ENCODE measurements around the gene MRPL40. TPM values are rescaled to one million over a fixed set of nuclear protein-coding genes. Genes with fewer than 3 reads are reported as not detected.

The MRPL40 gene
- total and polyA plus RNA-seq, 10 of the 15 experiments (the other 5 are each of a cell fraction or from before 2014, with no cell fraction given) = 41.2 to 207 (median 69.1) TPM

DNA sequence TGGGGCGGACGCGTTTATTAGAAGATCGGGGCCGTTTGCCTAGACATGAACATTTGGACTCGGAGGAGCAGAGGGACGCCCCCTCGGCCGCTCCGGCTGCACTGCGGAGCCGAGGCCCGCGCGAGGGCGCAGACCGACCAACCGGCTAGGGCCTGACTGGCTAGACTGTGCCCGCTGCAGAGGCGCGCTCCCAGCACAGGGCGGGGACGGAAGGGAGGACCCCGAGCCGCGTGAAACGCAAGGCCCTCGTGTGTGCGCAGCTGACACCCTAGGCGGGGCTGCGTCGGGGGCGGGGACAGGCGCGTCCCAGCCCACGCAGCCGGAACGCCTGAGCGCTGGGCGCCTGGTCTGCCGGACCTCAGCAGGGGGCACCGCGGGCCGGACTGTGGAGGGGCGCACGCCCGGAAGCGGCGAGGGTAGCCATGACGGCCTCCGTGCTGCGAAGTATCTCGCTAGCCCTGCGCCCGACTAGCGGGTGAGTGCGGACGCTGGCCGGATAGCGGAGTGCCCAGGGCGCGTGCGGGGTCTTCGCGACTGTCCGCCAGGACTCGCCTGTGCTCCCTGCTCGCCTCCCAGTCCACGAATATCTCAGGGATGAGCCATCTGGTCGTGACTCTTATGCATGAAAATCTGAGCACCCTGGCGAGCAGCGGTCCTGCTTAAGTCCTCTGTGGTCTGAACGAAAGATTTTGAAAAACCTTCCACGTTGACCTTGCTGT, at the start of gene MRPL40 (continued):
- TF ChIP-seq CEBPB (IDR thresholded peaks at IDR 0.05; ENCODE audit: borderline replicate concordance in 1 of 2, low read depth in 2 of 2, low read length in 2 of 2) (no peak), FOXM1 (IDR thresholded peaks at IDR 0.05; ENCODE audit: low read depth, low read length) (no peak), DPF2 (IDR thresholded peaks at IDR 0.05) (peak; percentile 67), EZH2 (IDR thresholded peaks at IDR 0.05; ENCODE audit: borderline replicate concordance, control insufficient read depth, low read depth, low read length) (no peak), RBBP5 (conservative IDR thresholded peaks at IDR 0.05) (no peak), ZBED1 (IDR thresholded peaks at IDR 0.05; ENCODE audit: borderline replicate concordance) (peak; percentile 73; the same call in 1 of the 2 replicates), EED (IDR thresholded peaks at IDR 0.05; ENCODE audit: low read depth) (peak; percentile 22; the same call in 1 of the 2 replicates), SMAD1 (IDR thresholded peaks at IDR 0.05; ENCODE audit: low read depth, partially characterized antibody) (peak; percentile 57), RAD51 (IDR thresholded peaks at IDR 0.05) (no peak), SMAD5 (IDR thresholded peaks at IDR 0.05; ENCODE audit: low read depth) (peak; percentile 92), KDM1A (IDR thresholded peaks at IDR 0.05; ENCODE audit: borderline replicate concordance) (no peak), BHLHE40 (IDR thresholded peaks at IDR 0.05; ENCODE audit: borderline replicate concordance in 1 of 2, low read depth in 2 of 2, low read length in 1 of 2) (peak; percentile 81 to 90), LARP7 (IDR thresholded peaks at IDR 0.05) (peak; percentile 99), MYC (IDR thresholded peaks at IDR 0.05; ENCODE audit: insufficient read depth, insufficient read length, insufficient replicate concordance, low read length, severe bottlenecking) (no peak), MTA2 (IDR thresholded peaks at IDR 0.05; ENCODE audit: low read depth) (no peak), STAT1 (conservative IDR thresholded peaks at IDR 0.05) (peak; percentile 61; the same call in 1 of the 2 replicates), NFYB (IDR thresholded peaks at IDR 0.05; ENCODE audit: insufficient read depth, low read depth, low read length) (no peak), POLR2AphosphoS5 (IDR thresholded peaks at IDR 0.05; ENCODE audit: low read length) (peak; percentile 97)
- TF ChIP-seq, protein P1, sequence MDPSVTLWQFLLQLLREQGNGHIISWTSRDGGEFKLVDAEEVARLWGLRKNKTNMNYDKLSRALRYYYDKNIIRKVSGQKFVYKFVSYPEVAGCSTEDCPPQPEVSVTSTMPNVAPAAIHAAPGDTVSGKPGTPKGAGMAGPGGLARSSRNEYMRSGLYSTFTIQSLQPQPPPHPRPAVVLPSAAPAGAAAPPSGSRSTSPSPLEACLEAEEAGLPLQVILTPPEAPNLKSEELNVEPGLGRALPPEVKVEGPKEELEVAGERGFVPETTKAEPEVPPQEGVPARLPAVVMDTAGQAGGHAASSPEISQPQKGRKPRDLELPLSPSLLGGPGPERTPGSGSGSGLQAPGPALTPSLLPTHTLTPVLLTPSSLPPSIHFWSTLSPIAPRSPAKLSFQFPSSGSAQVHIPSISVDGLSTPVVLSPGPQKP (IDR thresholded peaks at IDR 0.05; ENCODE audit: low read depth, low read length) = peak; percentile 89
- TF ChIP-seq, protein P2, sequence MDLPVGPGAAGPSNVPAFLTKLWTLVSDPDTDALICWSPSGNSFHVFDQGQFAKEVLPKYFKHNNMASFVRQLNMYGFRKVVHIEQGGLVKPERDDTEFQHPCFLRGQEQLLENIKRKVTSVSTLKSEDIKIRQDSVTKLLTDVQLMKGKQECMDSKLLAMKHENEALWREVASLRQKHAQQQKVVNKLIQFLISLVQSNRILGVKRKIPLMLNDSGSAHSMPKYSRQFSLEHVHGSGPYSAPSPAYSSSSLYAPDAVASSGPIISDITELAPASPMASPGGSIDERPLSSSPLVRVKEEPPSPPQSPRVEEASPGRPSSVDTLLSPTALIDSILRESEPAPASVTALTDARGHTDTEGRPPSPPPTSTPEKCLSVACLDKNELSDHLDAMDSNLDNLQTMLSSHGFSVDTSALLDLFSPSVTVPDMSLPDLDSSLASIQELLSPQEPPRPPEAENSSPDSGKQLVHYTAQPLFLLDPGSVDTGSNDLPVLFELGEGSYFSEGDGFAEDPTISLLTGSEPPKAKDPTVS (IDR thresholded peaks at IDR 0.05; ENCODE audit: low read depth, low read length) = no peak; the same call in 1 of the 2 replicates
- TF ChIP-seq, protein P3, sequence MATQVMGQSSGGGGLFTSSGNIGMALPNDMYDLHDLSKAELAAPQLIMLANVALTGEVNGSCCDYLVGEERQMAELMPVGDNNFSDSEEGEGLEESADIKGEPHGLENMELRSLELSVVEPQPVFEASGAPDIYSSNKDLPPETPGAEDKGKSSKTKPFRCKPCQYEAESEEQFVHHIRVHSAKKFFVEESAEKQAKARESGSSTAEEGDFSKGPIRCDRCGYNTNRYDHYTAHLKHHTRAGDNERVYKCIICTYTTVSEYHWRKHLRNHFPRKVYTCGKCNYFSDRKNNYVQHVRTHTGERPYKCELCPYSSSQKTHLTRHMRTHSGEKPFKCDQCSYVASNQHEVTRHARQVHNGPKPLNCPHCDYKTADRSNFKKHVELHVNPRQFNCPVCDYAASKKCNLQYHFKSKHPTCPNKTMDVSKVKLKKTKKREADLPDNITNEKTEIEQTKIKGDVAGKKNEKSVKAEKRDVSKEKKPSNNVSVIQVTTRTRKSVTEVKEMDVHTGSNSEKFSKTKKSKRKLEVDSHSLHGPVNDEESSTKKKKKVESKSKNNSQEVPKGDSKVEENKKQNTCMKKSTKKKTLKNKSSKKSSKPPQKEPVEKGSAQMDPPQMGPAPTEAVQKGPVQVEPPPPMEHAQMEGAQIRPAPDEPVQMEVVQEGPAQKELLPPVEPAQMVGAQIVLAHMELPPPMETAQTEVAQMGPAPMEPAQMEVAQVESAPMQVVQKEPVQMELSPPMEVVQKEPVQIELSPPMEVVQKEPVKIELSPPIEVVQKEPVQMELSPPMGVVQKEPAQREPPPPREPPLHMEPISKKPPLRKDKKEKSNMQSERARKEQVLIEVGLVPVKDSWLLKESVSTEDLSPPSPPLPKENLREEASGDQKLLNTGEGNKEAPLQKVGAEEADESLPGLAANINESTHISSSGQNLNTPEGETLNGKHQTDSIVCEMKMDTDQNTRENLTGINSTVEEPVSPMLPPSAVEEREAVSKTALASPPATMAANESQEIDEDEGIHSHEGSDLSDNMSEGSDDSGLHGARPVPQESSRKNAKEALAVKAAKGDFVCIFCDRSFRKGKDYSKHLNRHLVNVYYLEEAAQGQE (IDR thresholded peaks at IDR 0.05; ENCODE audit: low read depth, low read length) = no peak; the same call in 1 of the 2 replicates
